Measurements from ENCODE around the gene KRTAP2-2. TPM values are rescaled to one million over a fixed set of nuclear protein-coding genes. Genes with fewer than 3 reads are reported as not detected.

KRTAP2-2 gene
- total and polyA plus RNA-seq, 3 donors from 2014 or later: not detected

DNA sequence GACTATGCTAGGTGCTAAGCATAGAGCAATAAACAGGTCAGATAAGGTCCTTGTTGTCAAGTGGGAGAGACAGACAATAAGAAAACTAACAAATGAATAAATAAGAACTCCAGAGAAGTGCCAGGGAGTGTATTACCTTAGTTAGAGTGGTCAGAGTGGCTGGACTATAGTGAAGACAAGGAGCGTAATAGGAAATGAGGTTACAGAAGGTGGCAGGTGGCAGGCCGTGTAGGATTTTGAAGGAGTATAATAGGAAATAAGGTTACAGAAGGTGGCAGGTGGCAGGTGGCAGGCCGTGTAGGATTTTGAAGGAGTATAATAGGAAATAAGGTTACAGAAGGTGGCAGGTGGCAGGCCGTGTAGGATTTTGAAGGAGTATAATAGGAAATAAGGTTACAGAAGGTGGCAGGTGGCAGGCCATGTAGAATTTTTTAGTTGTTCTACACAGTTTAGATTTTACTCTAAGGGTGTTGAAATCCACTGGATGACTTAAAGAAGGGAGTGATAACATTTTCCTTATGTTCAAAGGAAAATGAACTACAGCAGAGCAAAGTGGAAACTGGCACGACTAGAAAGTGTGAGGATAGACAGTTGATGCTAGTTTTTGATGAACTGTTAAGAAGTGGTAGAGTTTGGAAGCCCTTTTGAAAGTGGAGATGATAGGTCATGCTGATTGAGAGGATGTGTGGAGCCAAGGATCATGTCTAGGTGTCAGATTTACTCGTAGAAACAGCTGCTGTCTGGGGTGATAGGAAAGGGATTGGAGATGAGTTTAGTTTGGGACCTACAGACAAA, 42.5 kb downstream of the KRTAP2-2 start:
- Histone ChIP-seq H3K27ac (no peak overlapping the region), H3K4me3 (no peak overlapping the region), H3K4me1 (no peaks in the 10 kb centered on the region), H3K36me3 (ENCODE audit: low read depth, missing control alignments) (no peaks in the 10 kb centered on the region), H3K27me3 (no peaks in the 10 kb centered on the region), H3K9me3 (no peaks in the 10 kb centered on the region)
- TF ChIP-seq CTCF (IDR thresholded peaks at IDR 0.05) (no peak), POLR2A (IDR thresholded peaks at IDR 0.05) (no peak)
- no peak for DNase-seq
- intact Hi-C loops (cut with DNase I; ENCODE audit: low total_unique reads): no loop called here
- WGBS, 2 donors: 89 to 91% methylated on average over 6 of the region's 6 CpGs

- intact Hi-C loops (cut with DNase I; ENCODE audit: low total_unique reads): no loop called here
- no peak for DNase-seq
- no peak overlapping the region for H3K4me3 ChIP-seq
Measured at GRCh38 chr17:41010441-41010840, 44.6 kb downstream of the KRTAP2-2 start.

DNA sequence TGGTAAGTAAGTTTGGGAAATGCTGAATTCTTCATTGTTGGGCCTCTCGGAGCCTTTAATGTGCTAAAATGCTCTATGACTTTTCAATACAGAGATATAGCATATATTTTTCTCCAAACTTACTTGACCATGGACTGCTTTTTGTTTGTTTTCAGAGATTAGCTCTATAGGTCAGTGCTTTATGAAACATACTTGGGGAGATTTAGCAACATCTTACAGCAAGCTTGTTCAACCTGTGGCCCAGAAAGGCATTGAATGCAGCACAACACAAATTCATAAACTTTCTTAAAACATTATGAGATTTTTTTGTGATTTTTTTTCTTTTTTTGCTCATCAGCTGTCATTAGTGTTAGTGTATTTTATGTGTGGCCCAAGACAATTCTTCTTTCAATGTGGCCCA, 45.1 kb downstream of the KRTAP2-2 start:
- Histone ChIP-seq H3K4me3 (no peak overlapping the region), H3K4me1 (no peaks in the 10 kb centered on the region), H3K27me3 (no peaks in the 10 kb centered on the region), H3K27ac (no peak overlapping the region), H3K36me3 (ENCODE audit: low read depth, missing control alignments) (no peaks in the 10 kb centered on the region), H3K9me3 (no peaks in the 10 kb centered on the region)
- 94 to 95% methylated on average over 1 of the region's 1 CpG for WGBS, 2 donors
- intact Hi-C loops (cut with DNase I; ENCODE audit: low total_unique reads): no loop called here
- TF ChIP-seq POLR2A (IDR thresholded peaks at IDR 0.05) (no peak), CTCF (IDR thresholded peaks at IDR 0.05) (no peak)
- DNase-seq: no peak

More at GRCh38 chr17:41010441-41010840, 44.6 kb downstream of the KRTAP2-2 start:
- no peaks in the 10 kb centered on the region for H3K4me1 ChIP-seq
- no peaks in the 10 kb centered on the region for H3K36me3 ChIP-seq (ENCODE audit: low read depth, missing control alignments)
- H3K9me3 ChIP-seq: no peaks in the 10 kb centered on the region
- TF ChIP-seq POLR2A (IDR thresholded peaks at IDR 0.05): no peak
- TF ChIP-seq CTCF (IDR thresholded peaks at IDR 0.05): no peak
- H3K27ac ChIP-seq: no peak overlapping the region
- H3K27me3 ChIP-seq: no peaks in the 10 kb centered on the region

DNA sequence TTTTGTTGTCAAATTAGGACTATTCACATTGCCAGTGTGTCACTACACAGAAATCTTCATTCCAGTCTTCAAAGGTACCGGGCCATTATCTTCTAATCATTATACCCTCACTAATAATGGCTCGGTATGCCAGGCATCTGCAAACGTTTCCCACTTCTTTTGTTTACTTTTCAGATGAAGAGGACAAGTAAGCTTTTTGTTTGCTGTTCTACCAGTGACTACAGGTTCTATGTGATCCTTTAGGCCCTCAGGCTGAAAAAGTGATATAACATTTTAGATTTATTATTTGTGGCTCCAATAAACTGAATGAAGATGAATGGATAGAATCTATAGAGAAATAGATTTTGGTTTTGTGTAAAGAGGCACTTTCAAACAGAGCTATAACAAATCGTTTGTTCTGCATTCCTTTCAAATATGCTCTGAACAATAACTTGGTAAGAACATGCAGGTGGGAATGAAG, 45.7 kb downstream of the KRTAP2-2 start:
- Histone ChIP-seq H3K27ac (no peak overlapping the region), H3K4me3 (no peak overlapping the region), H3K36me3 (ENCODE audit: low read depth, missing control alignments) (no peaks in the 10 kb centered on the region), H3K9me3 (no peaks in the 10 kb centered on the region), H3K4me1 (no peaks in the 10 kb centered on the region), H3K27me3 (no peaks in the 10 kb centered on the region)
- intact Hi-C loops (cut with DNase I; ENCODE audit: low total_unique reads): no loop called here
- TF ChIP-seq CTCF (IDR thresholded peaks at IDR 0.05): no peak
- TF ChIP-seq POLR2A (IDR thresholded peaks at IDR 0.05): no peak
- 69 to 74% methylated on average over 4 of the region's 4 CpGs for WGBS, 2 donors
- no peak for DNase-seq

DNA sequence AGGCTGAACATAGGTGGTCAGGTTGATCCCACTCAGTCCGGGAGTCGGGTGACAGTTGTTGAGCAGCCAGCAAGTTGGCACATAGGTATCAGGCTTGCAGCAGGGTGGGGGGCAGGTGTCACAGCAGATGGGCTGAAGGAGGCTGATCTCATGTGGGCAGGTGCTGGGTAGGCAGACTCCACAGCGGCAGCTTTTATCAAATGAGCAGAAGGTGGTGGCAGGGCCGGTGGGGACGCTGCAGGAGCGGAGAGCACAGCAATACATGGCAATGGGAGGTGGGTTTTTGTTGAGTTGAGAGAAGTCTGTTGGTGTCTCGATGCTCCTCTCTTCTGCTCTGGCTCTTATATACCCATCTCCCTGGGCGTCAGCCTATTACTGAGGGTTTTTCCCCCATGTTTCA, 46.2 kb downstream of the KRTAP2-2 start, which contains the start of gene KRTAP3-1:
Gene KRTAP3-1 (minus strand): TSS at position 318 of the 400 bp plus-strand sequence. CDS start 54 bp downstream, at position 264.
- no peak within 1 kb of the TSS for H3K27ac ChIP-seq
- DNase-seq: no peak
- H3K4me3 ChIP-seq: no peak within 1 kb of the TSS
- H3K9me3 ChIP-seq: no peaks in the 10 kb centered on the region
- TF ChIP-seq CTCF (IDR thresholded peaks at IDR 0.05) (no peak), POLR2A (IDR thresholded peaks at IDR 0.05) (no peak)
- intact Hi-C loops (cut with DNase I; ENCODE audit: low total_unique reads): no loop called here
- H3K36me3 ChIP-seq (ENCODE audit: low read depth, missing control alignments): no peaks in the 10 kb centered on the region
- no peaks in the 10 kb centered on the region for H3K27me3 ChIP-seq
- 80 to 91% methylated on average over 6 to 8 of the region's 8 CpGs for WGBS, 2 donors
- H3K4me1 ChIP-seq: no peaks in the 10 kb centered on the region

All from testis (tissue), 3 donors.